ENCODE measurements around the gene CALML6. TPM values are rescaled to one million over a fixed set of nuclear protein-coding genes. Genes with fewer than 3 reads are reported as not detected.
"Not testable (repeated sequence)": the region's sequence is repeated elsewhere in the genome, so short reads cannot be mapped to it uniquely, and the experiment has no call there.

Gene CALML6
- total RNA-seq, 1 donor from 2014 or later: not detected

- Histone ChIP-seq H3K27me3 (ENCODE audit: low read depth) (no peaks in the 10 kb centered on the region), H3K36me3 (no peaks in the 10 kb centered on the region), H3K27ac (peak overlapping the region; percentile 53), H3K4me1 (peaks cover 7% of the 10 kb centered on the region), H3K9me3 (no peaks in the 10 kb centered on the region), H3K4me3 (no peak overlapping the region)
- DNase-seq (no peak), ATAC-seq (no peak)
- intact Hi-C loops (cut with DNase I): no loop called here
- TF ChIP-seq CTCF (IDR thresholded peaks at IDR 0.05): no peak
These were observed 12.7 kb downstream of the CALML6 start for GRCh38 chr1:1927751-1928150.

- DNase-seq: no peak
- Histone ChIP-seq H3K4me3 (no peak overlapping the region), H3K4me1 (peaks cover 7% of the 10 kb centered on the region), H3K9me3 (no peaks in the 10 kb centered on the region), H3K27me3 (ENCODE audit: low read depth) (no peaks in the 10 kb centered on the region), H3K27ac (no peak overlapping the region), H3K36me3 (no peaks in the 10 kb centered on the region)
- no peak for TF ChIP-seq CTCF (IDR thresholded peaks at IDR 0.05)
- ATAC-seq: no peak
- intact Hi-C loops (cut with DNase I): no loop called here
These were observed 13.4 kb downstream of the CALML6 start for GRCh38 chr1:1928231-1929101.

- intact Hi-C loops (cut with DNase I): no loop called here
- Histone ChIP-seq H3K27ac (no peak overlapping the region), H3K9me3 (no peaks in the 10 kb centered on the region), H3K36me3 (no peaks in the 10 kb centered on the region), H3K27me3 (ENCODE audit: low read depth) (no peaks in the 10 kb centered on the region), H3K4me1 (peaks cover 7% of the 10 kb centered on the region), H3K4me3 (no peak overlapping the region)
- ATAC-seq (no peak), DNase-seq (no peak)
- TF ChIP-seq CTCF (IDR thresholded peaks at IDR 0.05): no peak
These were observed 14.1 kb downstream of the CALML6 start for GRCh38 chr1:1929102-1929638.

- no peaks in the 10 kb centered on the region for H3K36me3 ChIP-seq
- intact Hi-C loops (cut with DNase I): no loop called here
- no peaks in the 10 kb centered on the region for H3K27me3 ChIP-seq (ENCODE audit: low read depth)
- DNase-seq: no peak
- ATAC-seq: no peak
- no peaks in the 10 kb centered on the region for H3K9me3 ChIP-seq
- H3K4me1 ChIP-seq: peaks cover 7% of the 10 kb centered on the region
- no peak for TF ChIP-seq CTCF (IDR thresholded peaks at IDR 0.05)
- H3K27ac ChIP-seq: no peak overlapping the region
- H3K4me3 ChIP-seq: no peak overlapping the region
These were observed 14.8 kb downstream of the CALML6 start for GRCh38 chr1:1929639-1930545.

GRCh38 chr1:1934848-1935247 lies 19.8 kb downstream of the CALML6 start:
- H3K36me3 ChIP-seq; H3K4me1 ChIP-seq; H3K27ac ChIP-seq; ATAC-seq; intact Hi-C loops (cut with DNase I); H3K27me3 ChIP-seq (ENCODE audit: low read depth); DNase-seq; H3K9me3 ChIP-seq; H3K4me3 ChIP-seq: not testable (repeated sequence)
